K562 (cell line): ENCODE results near the gene FGGY. TPM values are rescaled to one million over a fixed set of nuclear protein-coding genes. Genes with fewer than 3 reads are reported as not detected.
"Not testable (repeated sequence)": the region's sequence is repeated elsewhere in the genome, so short reads cannot be mapped to it uniquely, and the experiment has no call there.

Experiments
- ATAC-seq: fragments of 200-7000 bp; cut with Tn5 transposase; 3 replicates; pipeline ENCODE4 v1.9.1; 2020; ENCODE audit warnings: moderate library complexity
- BruUV-seq: library from RNA; stranded (reverse); fragments of 400-500 nt; replicated peaks from 2 replicates; lab custom pipeline; 2021; lab: Mats Ljungman, UMichigan
- CTCF ChIA-PET: fragments of 300-600 bp; formaldehyde crosslinking; extraction: SDS; loops from one replicate; lab custom pipeline; 2021; ENCODE audit warnings: low intra/inter-chr PET ratio; lab: Yijun Ruan, JAX
- POLR2A ChIA-PET: fragments of 300-600, 350-650 bp; sonication (Branson Sonifier 250); formaldehyde crosslinking; extraction: SDS; loops from one replicate; lab custom pipeline; 2021; ENCODE audit warnings: antibody characterized with exemption, inconsistent platforms; lab: Yijun Ruan, JAX
- DNase-seq, 4 experiments: peaks; one replicate each; pipeline versions ENCODE4 v3.0.0 to v3.0.0-alpha.2; 2011 to 2018; ENCODE audit warnings: low spot score in 3 of 4, mixed read lengths in 3 of 4; ENCODE audit errors: extremely low read depth in 1 of 4
- FAIRE-seq: peaks from 2 replicates; lab custom pipeline; 2011; peaks lifted over from hg19 to GRCh38; lab: Jason Lieb, UNC
- H2AFZ ChIP-seq: 2 replicates; pipeline ENCODE4 v1.6.0; 2011; ENCODE audit warnings: low read depth, low read length, control low read depth, inconsistent platforms
- H3K27ac ChIP-seq: fragments of 200-600 bp; 3 replicates; pipeline ENCODE4 v1.8.0; 2011; ENCODE audit warnings: low read depth, mild to moderate bottlenecking, control low read depth, inconsistent platforms, low read length, moderate library complexity, mixed read lengths; ENCODE audit errors: extremely low read depth
- H3K27me3 ChIP-seq, 2 experiments: fragments of 300-600 bp in 1 of 2; 2 replicates in 1 of 2; 3 replicates in 1 of 2; pipeline versions ENCODE4 v1.6.0 to v1.8.0; 2011; ENCODE audit warnings: inconsistent platforms in 2 of 2, low read length in 2 of 2, mild to moderate bottlenecking in 1 of 2, mixed read lengths in 1 of 2, moderate library complexity in 1 of 2; ENCODE audit not compliant: control insufficient read depth in 2 of 2, insufficient read depth in 2 of 2
- H3K36me3 ChIP-seq: fragments of 300-600 bp; 3 replicates; pipeline ENCODE4 v1.8.0; 2011; ENCODE audit warnings: mild to moderate bottlenecking, low read length, inconsistent platforms; ENCODE audit not compliant: control insufficient read depth, insufficient read depth
- H3K4me1 ChIP-seq, 2 experiments: fragments of 200-600 bp in 1 of 2; replicated peaks in 1 of 2; 2 replicates in 1 of 2; 3 replicates in 1 of 2; pipeline versions ENCODE4 v1.5.1 to v1.8.0; 2011; ENCODE audit warnings: inconsistent platforms in 2 of 2, low read length in 2 of 2, mild to moderate bottlenecking in 1 of 2, mixed read lengths in 1 of 2, moderate library complexity in 1 of 2; ENCODE audit not compliant: control insufficient read depth in 2 of 2, insufficient read depth in 2 of 2
- H3K4me2 ChIP-seq: 2 replicates; pipeline ENCODE4 v1.6.1; 2011; ENCODE audit warnings: low read length, control low read depth, inconsistent platforms, mixed read lengths; ENCODE audit not compliant: insufficient read depth
- H3K4me3 ChIP-seq: fragments of 200-600 bp; sonication (generic), shearing (Covaris generic); 2 replicates; pipeline ENCODE4 v1.5.1; 2016; ENCODE audit warnings: control low read depth, inconsistent platforms
- H3K79me2 ChIP-seq: fragments of 200-600 bp; 3 replicates; pipeline ENCODE4 v1.8.0; 2011; ENCODE audit warnings: low read length, inconsistent platforms; ENCODE audit not compliant: control insufficient read depth, insufficient read depth
- H3K9ac ChIP-seq, 2 experiments: 2 replicates each; pipeline versions ENCODE4 v1.6.0 to v1.6.1; 2011; ENCODE audit warnings: low read depth in 2 of 2, low read length in 2 of 2, control low read depth in 1 of 2, inconsistent platforms in 1 of 2, mild to moderate bottlenecking in 1 of 2, mixed read lengths in 1 of 2; ENCODE audit not compliant: insufficient read depth in 1 of 2
- H3K9me1 ChIP-seq: one replicate; pipeline ENCODE4 v1.6.0; 2011; ENCODE audit warnings: inconsistent platforms, mild to moderate bottlenecking, low read length, moderate library complexity; ENCODE audit not compliant: control insufficient read depth, insufficient read depth
- H3K9me3 ChIP-seq: replicated peaks from 2 replicates; pipeline ENCODE4 v1.5.1; 2011; ENCODE audit warnings: low read depth, low read length, inconsistent platforms; ENCODE audit not compliant: control insufficient read depth, insufficient read depth
- H4K20me1 ChIP-seq: replicated peaks from 2 replicates; pipeline ENCODE4 v1.6.1; 2011; ENCODE audit warnings: low read length, inconsistent platforms, mixed read lengths; ENCODE audit not compliant: control insufficient read depth, insufficient read depth
- RBM14 ChIP-seq: fragments of 200-400 bp; formaldehyde crosslinking; IDR thresholded peaks from 2 replicates; pipeline ENCODE4 v1.6.1; 2018; ENCODE audit warnings: low read depth, mild to moderate bottlenecking, low read length, moderate library complexity, borderline replicate concordance; ENCODE audit not compliant: insufficient read depth
- ZNF12 ChIP-seq: sonication (generic); formaldehyde crosslinking; IDR thresholded peaks from 2 replicates; pipeline ENCODE4 v1.4.0; 2020; ENCODE audit warnings: mild to moderate bottlenecking, missing genetic modification reagents
- WGBS: fragments of 100-300 bp; shearing (Covaris generic); methylation state at CpG from one replicate; pipeline ENCODE4 v1.1.6; 2016; ENCODE audit warnings: low coverage, mixed read lengths; ENCODE audit not compliant: insufficient coverage; ENCODE audit errors: missing lambda C conversion rate; 5-methylcytosine and 5-hydroxymethylcytosine counted together
- in situ Hi-C: fragments of 300-500 bp; cut with MboI; formaldehyde crosslinking; loops from 4 replicates; pipeline ENCODE4 v1.15.0; 2018; ENCODE audit warnings: inconsistent platforms, mixed read lengths
- intact Hi-C: fragments of 100-400 bp; cut with micrococcal nuclease; formaldehyde crosslinking; loops from 2 replicates; pipeline ENCODE4 v1.14.2; 2022
- polyA plus RNA-seq, 8 experiments: library from polyadenylated mRNA; depleted of rRNA in 4 of 8; stranded (reverse) in 5 of 8; unstranded in 3 of 8; fragments of >200 nt; fragmentation: Nextera tagmentation in 2 of 8; fragmentation: Illumina TruSeq in 1 of 8; extraction: Ambion mirVana in 2 of 8; extraction: Trizol in 1 of 8; gene quantifications; 2 replicates each; pipeline versions ENCODE4 v1.2.1 to v1.2.3, GENCODE V29; 2011 to 2014; ENCODE audit warnings: inconsistent platforms in 1 of 8, missing spikeins in 1 of 8
- total RNA-seq, 7 experiments: library from RNA; depleted of rRNA in 6 of 7; stranded (reverse); fragments of >200 nt in 6 of 7; fragmentation: Illumina TruSeq in 2 of 7; extraction: Trizol in 2 of 7; gene quantifications; 2 replicates each; pipeline versions ENCODE4 v1.2.1 to v1.2.3, GENCODE V29; 2011 to 2021; ENCODE audit warnings: low replicate concordance in 1 of 7

FGGY gene
- total and polyA plus RNA-seq, 9 of the 15 experiments (the other 6 are each of a cell fraction or from before 2014, with no cell fraction given): 9.7 to 19.2 (median 12.6) TPM

DNA sequence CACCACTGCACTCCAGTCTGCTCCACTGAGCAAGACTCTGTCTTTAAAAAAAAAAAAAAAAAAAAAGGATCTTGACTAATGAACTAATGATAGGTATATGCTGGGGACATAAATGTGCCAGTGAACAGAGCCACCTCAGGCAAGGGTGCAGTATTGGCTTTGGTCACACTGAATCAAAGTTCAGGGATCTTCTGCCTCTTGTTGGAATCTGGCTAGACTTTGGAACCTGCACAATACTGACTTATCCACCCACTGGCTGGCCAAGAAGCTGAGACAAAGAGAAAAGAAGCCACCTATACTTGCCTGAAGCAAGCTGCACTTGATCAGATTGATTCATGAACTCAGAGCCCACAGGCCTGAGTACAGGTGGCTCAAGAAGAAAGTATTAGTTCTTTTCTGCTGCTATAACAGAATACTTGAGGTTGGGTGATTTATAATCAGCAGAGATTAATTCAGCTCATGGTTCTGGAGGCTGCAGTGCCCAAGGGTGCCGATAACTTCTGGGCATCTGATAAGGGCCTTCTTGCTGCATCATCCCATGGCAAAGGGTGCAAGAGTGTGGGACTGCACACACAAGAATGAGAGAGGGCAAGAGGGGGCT lies 172.0 kb downstream of the FGGY start:
- in situ Hi-C loops: no loop called here
- Histone ChIP-seq H3K4me3 (no peak overlapping the region), H3K4me1 (no peaks in the 10 kb centered on the region), H3K4me2 (no peak overlapping the region), H4K20me1 (no peaks in the 10 kb centered on the region), H3K9ac (no peak overlapping the region), H3K36me3 (no peaks in the 10 kb centered on the region), H3K9me3 (no peaks in the 10 kb centered on the region), H3K27ac (no peak overlapping the region), H2AFZ (no peak overlapping the region), H3K79me2 (no peaks in the 10 kb centered on the region), H3K9me1 (no peaks in the 10 kb centered on the region), H3K27me3 (no peaks in the 10 kb centered on the region)
- POLR2A ChIA-PET: no interaction called here
- WGBS: 6% methylated on average over 1 of the region's 1 CpG
- ATAC-seq: no peak
- intact Hi-C loops: no loop called here
- TF ChIP-seq RBM14 (no peak), ZNF12 (0 out of 2 replicates have a peak, but pooled peaks have one; percentile 57)
- FAIRE-seq: no peak
- CTCF ChIA-PET: no interaction called here
- BruUV-seq: no TSS peak
- no peak for DNase-seq

DNA sequence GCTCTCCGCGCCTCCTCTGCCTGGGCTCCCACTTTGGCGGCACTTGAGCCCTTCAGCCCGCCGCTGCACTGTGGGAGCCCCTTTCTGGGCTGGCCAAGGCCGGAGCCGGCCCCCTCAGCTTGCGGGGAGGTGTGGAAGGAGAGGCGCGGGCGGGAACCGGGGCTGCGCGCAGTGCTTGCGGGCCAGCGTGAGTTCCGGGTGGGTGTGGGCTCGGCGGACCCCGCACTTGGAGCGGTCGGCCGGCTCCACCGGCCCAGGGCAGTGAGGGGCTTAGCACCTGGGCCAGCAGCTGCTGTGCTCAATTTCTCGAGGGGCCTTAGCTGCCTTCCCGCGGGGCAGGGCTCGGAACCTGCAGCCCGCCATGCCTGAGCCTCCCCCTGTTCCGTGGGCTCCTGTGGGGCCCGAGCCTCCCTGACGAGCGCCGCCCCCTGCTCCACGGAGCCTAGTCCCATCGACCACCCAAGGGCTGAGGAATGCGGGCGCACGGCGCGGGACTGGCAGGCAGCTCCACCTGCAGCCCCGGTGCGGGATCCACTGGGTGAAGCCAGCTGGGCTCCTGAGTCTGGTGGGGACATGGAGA lies 175.2 kb downstream of the FGGY start:
- H3K4me1 ChIP-seq, FAIRE-seq, in situ Hi-C loops, H3K4me3 ChIP-seq, H4K20me1 ChIP-seq, H2AFZ ChIP-seq, H3K4me2 ChIP-seq, H3K9me1 ChIP-seq, H3K79me2 ChIP-seq, H3K9me3 ChIP-seq, H3K27ac ChIP-seq, DNase-seq, H3K9ac ChIP-seq, H3K27me3 ChIP-seq, POLR2A ChIA-PET, ATAC-seq, intact Hi-C loops, CTCF ChIA-PET, H3K36me3 ChIP-seq, BruUV-seq: not testable (repeated sequence)
- 24% methylated on average over 17 of the region's 43 CpGs for WGBS
